ENCODE measurements around the gene REPS1.

Gene REPS1

DNA sequence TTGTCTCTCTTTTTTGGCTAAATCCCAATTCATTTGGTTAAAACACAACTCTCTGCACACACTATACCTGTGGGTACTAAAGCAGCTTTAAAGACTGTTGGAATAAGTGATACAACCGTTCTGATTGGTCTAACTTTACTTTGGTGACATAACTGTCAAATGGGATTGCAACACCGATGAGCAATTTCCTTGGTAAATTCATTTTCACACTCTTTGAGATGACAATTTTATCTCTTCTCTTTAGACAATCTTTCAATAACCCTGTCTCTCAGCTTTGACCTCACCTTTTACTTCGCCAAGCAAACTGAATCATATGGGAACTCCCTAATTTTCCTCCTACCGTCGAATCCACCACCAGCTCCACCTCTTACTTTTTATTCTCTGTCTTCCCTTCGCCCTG lies 131.4 kb downstream of the REPS1 start:
- no peak for DNase-seq (ENCODE audit: low spot score)

Measured in left forelimb (tissue), 1 donor.